HFFc6 (cell line): ENCODE data around the gene MPZL2. TPM values are rescaled to one million over a fixed set of nuclear protein-coding genes. Genes with fewer than 3 reads are reported as not detected.

ENCODE experiments used
- DNase-seq: peaks from one replicate; pipeline ENCODE4 v3.0.0-alpha.2; 2018
- H3K27ac Mint-ChIP-seq: 2 replicates; pipeline ENCODE4 v1.8.0; 2020; ENCODE audit warnings: mild to moderate bottlenecking, mixed read lengths
- H3K27me3 Mint-ChIP-seq: 2 replicates; pipeline ENCODE4 v1.8.0; 2021; ENCODE audit warnings: mild to moderate bottlenecking, moderate library complexity, mixed read lengths; ENCODE audit not compliant: insufficient read depth
- H3K36me3 Mint-ChIP-seq: 2 replicates; pipeline ENCODE4 v1.8.0; 2021; ENCODE audit warnings: low read depth, mixed read lengths
- H3K4me1 Mint-ChIP-seq: 2 replicates; pipeline ENCODE4 v1.8.0; 2020; ENCODE audit warnings: low read depth, mixed read lengths
- H3K4me3 Mint-ChIP-seq: 2 replicates; pipeline ENCODE4 v1.8.0; 2020; ENCODE audit warnings: mild to moderate bottlenecking, moderate library complexity, mixed read lengths
- H3K9me3 Mint-ChIP-seq: 2 replicates; pipeline ENCODE4 v1.8.0; 2020; ENCODE audit warnings: mild to moderate bottlenecking, mixed read lengths
- CTCF ChIP-seq: fragments of 200-600 bp; sonication (generic); IDR thresholded peaks from 2 replicates; pipeline ENCODE4 v1.5.0; 2021; ENCODE audit warnings: antibody characterized with exemption, mild to moderate bottlenecking
- total RNA-seq, 6 experiments: library from RNA; stranded (reverse); fragmentation: NEBNext Ultra II Directional; extraction: Animal tissue kit (Norgen Biotek cat#: 25700); gene quantifications; 2 replicates in 1 of 6; 3 replicates in 5 of 6; pipeline ENCODE4 v1.2.3, GENCODE V29; 2021

The MPZL2 gene
- total RNA-seq, 6 experiments from 2014 or later, result not detected

GRCh38 chr11:118231461-118231860 is 32.6 kb downstream of the MPZL2 start:
- no peak for DNase-seq
- Mint-ChIP-seq H3K4me1 (peaks cover 5% of the 10 kb centered on the region), H3K9me3 (no peaks in the 10 kb centered on the region), H3K27ac (no peak overlapping the region), H3K4me3 (no peak overlapping the region), H3K27me3 (peaks cover 20% of the 10 kb centered on the region), H3K36me3 (no peaks in the 10 kb centered on the region)
- TF ChIP-seq CTCF, result no peak

- Mint-ChIP-seq H3K4me1 (peaks cover 5% of the 10 kb centered on the region), H3K9me3 (no peaks in the 10 kb centered on the region), H3K27me3 (peaks cover 21% of the 10 kb centered on the region), H3K36me3 (no peaks in the 10 kb centered on the region), H3K4me3 (no peak overlapping the region), H3K27ac (no peak overlapping the region)
- no peak for TF ChIP-seq CTCF
- DNase-seq, result no peak
Measured at GRCh38 chr11:118230088-118230487, 34.0 kb downstream of the MPZL2 start.

- Mint-ChIP-seq H3K27ac (no peak overlapping the region), H3K4me3 (no peak overlapping the region), H3K4me1 (peaks cover 5% of the 10 kb centered on the region), H3K27me3 (peaks cover 18% of the 10 kb centered on the region), H3K9me3 (no peaks in the 10 kb centered on the region), H3K36me3 (no peaks in the 10 kb centered on the region)
- peak; percentile 18 for DNase-seq
- no peak for TF ChIP-seq CTCF
Measured at GRCh38 chr11:118229274-118229847, 34.7 kb downstream of the MPZL2 start.

- TF ChIP-seq CTCF, result no peak
- Mint-ChIP-seq H3K27ac (no peak overlapping the region), H3K27me3 (peaks cover 16% of the 10 kb centered on the region), H3K4me3 (no peak overlapping the region), H3K4me1 (peaks cover 5% of the 10 kb centered on the region), H3K36me3 (no peaks in the 10 kb centered on the region), H3K9me3 (no peaks in the 10 kb centered on the region)
- DNase-seq, result no peak
Measured at GRCh38 chr11:118227865-118228785, 36.0 kb downstream of the MPZL2 start.

- H3K9me3 Mint-ChIP-seq, result no peaks in the 10 kb centered on the region
- DNase-seq, result no peak
- H3K27me3 Mint-ChIP-seq, result peaks cover 17% of the 10 kb centered on the region
- H3K4me1 Mint-ChIP-seq, result peaks cover 5% of the 10 kb centered on the region
- H3K27ac Mint-ChIP-seq, result no peak overlapping the region
- H3K36me3 Mint-ChIP-seq, result no peaks in the 10 kb centered on the region
- no peak overlapping the region for H3K4me3 Mint-ChIP-seq
- TF ChIP-seq CTCF, result no peak
Measured at GRCh38 chr11:118226781-118227180, 37.3 kb downstream of the MPZL2 start.
